Measurements from ENCODE around the gene DMXL1. TPM values are rescaled to one million over a fixed set of nuclear protein-coding genes. Genes with fewer than 3 reads are reported as not detected.

Gene DMXL1
- total and polyA plus RNA-seq, 8 donors = 9.9 to 30.5 (median 23.5) TPM

GRCh38 chr5:119285070-119285916 is 214.4 kb downstream of the DMXL1 start:
- Histone ChIP-seq H3K4me1 (peaks cover 24 to 37% (median 29%) of the 10 kb centered on the region in 3 donors), H3K36me3 (no peaks in the 10 kb centered on the region), H3K9me3 (no peaks in the 10 kb centered on the region), H3K27me3 (no peaks in the 10 kb centered on the region), H3K4me3 (no peak overlapping the region), H3K27ac (no peak overlapping the region)
- 77 to 80% methylated on average over 5 of the region's 5 CpGs for WGBS, 2 donors
- intact Hi-C loops (cut with DNase I) = no loop called here
- no peak for DNase-seq
- peak in 1 of 4 donors; percentile 6 for ATAC-seq
- no peak for FAIRE-seq
- TF ChIP-seq CTCF (IDR thresholded peaks at IDR 0.05) = no peak

- DNase-seq = no peak
- ATAC-seq = no peak
- peak overlapping the region in 1 of 4 donors; percentile 84 for H3K27ac ChIP-seq
- TF ChIP-seq CTCF (IDR thresholded peaks at IDR 0.05) = no peak
- intact Hi-C loops (cut with DNase I) = no loop called here
- 89 to 95% methylated on average over 8 of the region's 8 CpGs for WGBS, 2 donors
- no peaks in the 10 kb centered on the region for H3K36me3 ChIP-seq
- peaks cover 28 to 51% (median 33%) of the 10 kb centered on the region in 3 donors for H3K4me1 ChIP-seq
- no peak overlapping the region for H3K4me3 ChIP-seq
- H3K9me3 ChIP-seq = no peaks in the 10 kb centered on the region
- H3K27me3 ChIP-seq = no peaks in the 10 kb centered on the region
- no peak for FAIRE-seq
These were observed 215.9 kb downstream of the DMXL1 start for GRCh38 chr5:119286511-119287488.

- no peak for DNase-seq
- H3K4me3 ChIP-seq = no peak overlapping the region
- H3K4me1 ChIP-seq = peaks cover 28 to 56% (median 33%) of the 10 kb centered on the region in 3 donors
These were observed 216.7 kb downstream of the DMXL1 start for GRCh38 chr5:119287547-119288111.

More at GRCh38 chr5:119287547-119288111, 216.7 kb downstream of the DMXL1 start:
- Histone ChIP-seq H3K27me3 (no peaks in the 10 kb centered on the region), H3K36me3 (no peaks in the 10 kb centered on the region), H3K9me3 (no peaks in the 10 kb centered on the region), H3K27ac (peak overlapping the region in 3 of 4 donors; percentile 23 to 84 (median 73))
- FAIRE-seq = no peak
- intact Hi-C loops (cut with DNase I) = no loop called here
- WGBS, 2 donors = 19 to 21% methylated on average over 3 of the region's 3 CpGs
- ATAC-seq = no peak
- TF ChIP-seq CTCF (IDR thresholded peaks at IDR 0.05) = no peak
